ENCODE results near the gene ITGA4.
A peak's percentile ranks its signal among the peaks of the same experiment; 100 is the strongest.

The ITGA4 gene

DNA sequence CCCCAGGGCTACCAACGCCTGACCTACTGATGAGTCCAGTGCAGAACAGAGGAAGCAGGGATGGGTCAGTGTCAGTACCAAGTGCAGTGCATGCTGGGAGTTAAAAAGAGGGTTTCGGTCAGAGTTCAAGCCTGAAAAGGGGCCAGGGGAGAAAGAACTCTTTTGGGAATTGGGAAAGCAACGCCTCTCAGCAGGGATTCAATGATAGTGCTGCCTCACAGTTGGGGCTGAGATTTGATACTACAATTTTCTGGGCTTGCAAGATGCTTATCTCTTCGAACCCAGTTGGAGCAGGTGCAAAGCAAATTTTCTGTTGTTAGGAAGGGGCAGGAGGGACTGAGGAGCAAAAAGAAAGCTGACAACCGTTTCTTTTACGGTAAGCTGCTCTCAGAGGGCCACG lies 117.1 kb downstream of the ITGA4 start:
- no peak for DNase-seq (ENCODE audit: low spot score)

- no peak for DNase-seq (ENCODE audit: low spot score)
Observed at GRCh38 chr2:181575024-181575649, 118.0 kb downstream of the ITGA4 start.

DNA sequence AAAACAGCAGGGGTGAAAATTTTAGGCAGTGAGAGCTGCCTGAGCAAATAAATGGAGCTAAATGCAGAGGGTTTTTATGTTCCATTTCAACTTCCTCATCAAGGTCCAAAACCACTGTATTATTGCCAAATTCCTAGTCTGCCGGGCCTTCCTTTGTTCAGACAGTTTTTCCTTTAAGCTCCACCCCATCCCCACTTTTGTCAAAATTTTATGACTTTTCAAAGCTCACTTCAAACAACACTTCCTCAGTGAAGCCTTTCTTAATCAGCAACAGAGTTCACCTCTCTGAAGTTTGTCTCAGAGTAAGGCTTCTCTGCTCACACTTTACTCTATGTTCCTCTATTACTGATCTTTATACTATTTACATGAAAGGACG lies 118.5 kb downstream of the ITGA4 start:
- no peak for DNase-seq (ENCODE audit: low spot score)

DNA sequence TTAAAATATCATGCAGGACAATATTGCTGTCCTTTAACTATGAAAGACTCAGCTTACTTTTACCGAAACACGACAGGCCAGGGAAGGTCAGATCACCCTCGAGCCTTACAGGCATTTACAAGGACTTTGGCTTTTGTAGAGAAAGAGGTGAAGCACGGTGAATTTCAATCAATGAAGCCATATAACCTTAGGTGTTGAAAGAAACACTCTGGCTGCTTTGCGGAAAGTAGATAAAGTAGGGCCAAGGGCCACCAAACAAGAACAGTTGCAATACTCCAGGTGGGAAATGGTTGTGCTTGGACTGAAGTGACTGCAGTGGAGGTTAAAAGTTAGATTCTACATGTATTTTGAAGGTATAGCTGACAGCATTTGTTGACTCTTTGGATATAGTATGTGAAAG lies 119.2 kb downstream of the ITGA4 start:
- no peak for DNase-seq (ENCODE audit: low spot score)

GRCh38 chr2:181578829-181579228 lies 121.6 kb downstream of the ITGA4 start:
- no peak for DNase-seq (ENCODE audit: low spot score)

DNA sequence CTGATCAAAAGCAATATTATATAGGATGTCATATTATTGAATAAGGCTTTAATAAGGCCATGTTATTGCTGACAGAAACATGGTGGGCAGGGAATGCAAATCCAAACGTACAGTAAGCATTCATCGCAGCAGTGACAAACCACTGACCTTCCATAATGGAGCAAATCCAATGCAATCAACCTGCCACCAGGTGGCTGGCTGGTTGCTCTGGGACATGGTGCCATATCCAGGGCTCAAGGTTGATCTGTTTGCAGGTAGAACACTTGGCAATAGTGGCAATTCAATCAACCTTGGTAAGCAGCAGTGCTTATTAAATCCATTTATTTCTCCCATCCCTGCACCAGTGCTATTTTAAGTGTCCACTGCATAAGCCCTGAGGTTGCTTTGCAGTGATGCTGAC lies 124.3 kb downstream of the ITGA4 start:
- DNase-seq (ENCODE audit: low spot score), result peak; percentile 5

DNA sequence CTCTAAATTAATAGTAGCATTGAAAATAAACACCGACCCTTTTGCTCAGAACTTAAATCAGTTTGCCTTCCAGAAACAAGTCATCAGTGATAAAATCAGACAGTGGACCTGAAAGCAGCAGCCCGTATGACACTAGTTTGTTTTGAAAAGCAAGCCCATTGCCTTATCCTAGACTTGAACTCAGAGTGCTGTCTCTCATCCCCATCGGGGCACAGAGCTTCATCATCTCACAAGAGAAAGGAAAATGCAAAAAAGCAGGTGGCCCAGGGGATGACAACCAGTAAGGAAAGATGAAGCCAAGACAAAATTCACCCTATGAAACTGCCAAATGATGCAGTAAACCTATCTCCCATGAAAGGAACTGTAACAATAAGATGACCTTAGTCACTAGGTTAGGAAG lies 128.5 kb downstream of the ITGA4 start:
- peak; percentile 15 for DNase-seq (ENCODE audit: low spot score)

Data from NAMALWA (cell line).